Transverse colon (tissue), 4 donors: Measurements from ENCODE around the gene VASH2. TPM values are rescaled to one million over a fixed set of nuclear protein-coding genes. Genes with fewer than 3 reads are reported as not detected.

Experiments
- DNase-seq: peaks from one replicate; pipeline ENCODE4 v3.0.0-alpha.2; 2019
- H3K27ac ChIP-seq, 4 donors: fragments of 200-600 bp; sonication (generic); 2 replicates each; pipeline ENCODE4 v1.5.1; 2016 to 2018; ENCODE audit warnings: inconsistent platforms in 4 of 4
- H3K27me3 ChIP-seq: fragments of 200-600 bp; sonication (generic); 2 replicates; pipeline ENCODE4 v1.5.1; 2017; ENCODE audit warnings: inconsistent platforms
- H3K36me3 ChIP-seq, 4 donors: fragments of 200-600 bp; sonication (generic); 2 replicates each; pipeline ENCODE4 v1.5.1; 2017 to 2019; ENCODE audit warnings: inconsistent platforms in 4 of 4
- H3K4me1 ChIP-seq, 4 donors: fragments of 200-600 bp; sonication (generic); 2 replicates each; pipeline ENCODE4 v1.5.1; 2017 to 2020; ENCODE audit warnings: inconsistent platforms in 4 of 4
- H3K4me3 ChIP-seq, 4 donors: fragments of 200-600 bp; sonication (generic); 1 replicate in 1 of 4; 2 replicates in 3 of 4; pipeline versions ENCODE4 v1.5.1 to v1.6.1; 2017 to 2019; ENCODE audit warnings: inconsistent platforms in 4 of 4
- H3K9me3 ChIP-seq, 2 donors: fragments of 200-600 bp; sonication (generic); 2 replicates each; pipeline ENCODE4 v1.5.1; 2017 to 2019; ENCODE audit warnings: inconsistent platforms in 2 of 2
- EP300 ChIP-seq: sonication (generic); formaldehyde crosslinking; IDR thresholded peaks from one replicate; pipeline ENCODE4 v1.6.1; 2017; ENCODE audit warnings: antibody characterized with exemption, low read depth
- POLR2A ChIP-seq: fragments of 450-650 bp; IDR thresholded peaks from one replicate; pipeline ENCODE4 v1.6.1; 2016; ENCODE audit warnings: antibody characterized with exemption, mild to moderate bottlenecking, moderate library complexity
- POLR2AphosphoS5 ChIP-seq, 3 donors: sonication (generic); formaldehyde crosslinking; IDR thresholded peaks; one replicate each; pipeline ENCODE4 v1.6.1; 2016; ENCODE audit warnings: antibody characterized with exemption in 3 of 3
- WGBS, 2 donors: methylation state at CpG; one replicate each; pipeline ENCODE4 v1.1.5; 2018; ENCODE audit warnings: low coverage in 1 of 2; 5-methylcytosine and 5-hydroxymethylcytosine counted together
- in situ Hi-C, 4 donors: fragments of 200-750 bp; cut with MboI; loops; one replicate each; pipeline versions ENCODE4 v1.15.0 to v1.15.1; 2017; ENCODE audit warnings: low sequenced_read_pairs in 3 of 4, low pct_ligation_motif_present in 1 of 4, low pct_unique_long_range_greater_than_20kb in 1 of 4
- intact Hi-C: fragments of 100-400 bp; cut with DNase I; formaldehyde crosslinking; loops from one replicate; pipeline ENCODE4 v1.15.1; 2023; ENCODE audit warnings: low total_unique reads
- total RNA-seq, 4 donors: library from RNA; depleted of rRNA; stranded (reverse); fragments of >200 nt; gene quantifications; one replicate each; pipeline ENCODE4 v1.1.0, GENCODE V29; 2016
- TF ChIP-seq, protein P1 (sequence below), 5 experiments: fragments of 200-600 bp in 3 of 5; fragments of 450-650 bp in 2 of 5; sonication (generic) in 3 of 5; IDR thresholded peaks; 1 replicate in 2 of 5; 2 replicates in 3 of 5; pipeline ENCODE4 v1.5.1; 2016 to 2017; ENCODE audit warnings: antibody characterized with exemption in 5 of 5, inconsistent platforms in 3 of 5, mild to moderate bottlenecking in 2 of 5, moderate library complexity in 1 of 5

Gene VASH2
- total RNA-seq, 4 donors from 2014 or later: 1.1 to 1.7 TPM; not detected in 2

DNA sequence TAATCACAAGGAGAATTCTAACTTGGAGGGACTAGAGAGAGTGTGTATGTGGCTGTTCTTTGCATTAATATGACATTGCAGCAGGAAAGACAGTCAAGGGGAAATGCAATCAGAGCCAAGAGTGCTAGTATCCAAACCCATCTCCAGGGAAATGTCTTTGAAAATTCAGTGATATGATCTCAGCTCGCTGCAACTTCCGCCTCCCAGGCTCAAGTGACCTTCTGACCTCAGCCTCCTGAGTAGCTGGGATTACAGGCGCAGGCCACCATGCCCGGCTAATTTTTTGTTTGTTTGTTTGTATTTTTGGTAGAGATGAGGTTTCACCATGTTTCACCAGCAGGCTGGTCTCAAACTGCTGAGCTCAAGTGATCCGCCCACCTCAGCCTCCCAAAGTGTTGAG lies 16.3 kb downstream of the VASH2 start:
- in situ Hi-C loops (no loop called here), intact Hi-C loops (no loop called here)
- Histone ChIP-seq H3K4me3 (no peak overlapping the region), H3K27me3 (no peaks in the 10 kb centered on the region), H3K36me3 (no peaks in the 10 kb centered on the region), H3K9me3 (no peaks in the 10 kb centered on the region), H3K4me1 (no peaks in the 10 kb centered on the region), H3K27ac (no peak overlapping the region)
- DNase-seq: no peak
- WGBS, 2 donors: 96% methylated on average over 5 of the region's 5 CpGs; no CpG with 5 or more reads in 1 of the 2 donors
- TF ChIP-seq POLR2A (no peak), POLR2AphosphoS5 (IDR thresholded peaks at IDR 0.05) (no peak), EP300 (no peak)
- TF ChIP-seq, protein P1, sequence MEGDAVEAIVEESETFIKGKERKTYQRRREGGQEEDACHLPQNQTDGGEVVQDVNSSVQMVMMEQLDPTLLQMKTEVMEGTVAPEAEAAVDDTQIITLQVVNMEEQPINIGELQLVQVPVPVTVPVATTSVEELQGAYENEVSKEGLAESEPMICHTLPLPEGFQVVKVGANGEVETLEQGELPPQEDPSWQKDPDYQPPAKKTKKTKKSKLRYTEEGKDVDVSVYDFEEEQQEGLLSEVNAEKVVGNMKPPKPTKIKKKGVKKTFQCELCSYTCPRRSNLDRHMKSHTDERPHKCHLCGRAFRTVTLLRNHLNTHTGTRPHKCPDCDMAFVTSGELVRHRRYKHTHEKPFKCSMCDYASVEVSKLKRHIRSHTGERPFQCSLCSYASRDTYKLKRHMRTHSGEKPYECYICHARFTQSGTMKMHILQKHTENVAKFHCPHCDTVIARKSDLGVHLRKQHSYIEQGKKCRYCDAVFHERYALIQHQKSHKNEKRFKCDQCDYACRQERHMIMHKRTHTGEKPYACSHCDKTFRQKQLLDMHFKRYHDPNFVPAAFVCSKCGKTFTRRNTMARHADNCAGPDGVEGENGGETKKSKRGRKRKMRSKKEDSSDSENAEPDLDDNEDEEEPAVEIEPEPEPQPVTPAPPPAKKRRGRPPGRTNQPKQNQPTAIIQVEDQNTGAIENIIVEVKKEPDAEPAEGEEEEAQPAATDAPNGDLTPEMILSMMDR (IDR thresholded peaks at IDR 0.05): no peak

DNA sequence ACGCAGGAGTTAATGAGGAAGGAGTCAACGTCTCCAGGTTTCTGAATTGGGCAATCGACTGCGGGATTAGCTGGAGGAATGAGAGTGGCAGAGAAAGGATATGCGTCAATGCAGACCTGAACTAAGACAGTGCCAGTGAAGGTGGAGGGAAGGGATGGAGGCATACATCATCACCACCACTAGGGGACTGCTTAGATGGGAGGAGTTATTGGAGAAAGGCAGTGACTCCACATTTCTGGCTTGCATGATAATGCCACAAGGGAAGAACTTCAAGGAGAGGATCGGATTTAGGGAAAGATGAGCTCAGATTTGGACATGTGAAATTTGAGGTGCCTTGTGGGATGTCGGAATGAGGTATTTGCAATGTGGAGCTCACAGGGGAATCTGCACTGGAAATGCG lies 17.5 kb downstream of the VASH2 start:
- Histone ChIP-seq H3K4me1 (no peaks in the 10 kb centered on the region), H3K27me3 (no peaks in the 10 kb centered on the region), H3K27ac (no peak overlapping the region), H3K4me3 (no peak overlapping the region), H3K9me3 (no peaks in the 10 kb centered on the region), H3K36me3 (no peaks in the 10 kb centered on the region)
- TF ChIP-seq, protein P1 (IDR thresholded peaks at IDR 0.05): peak; percentile 16 to 40 (median 24)
- TF ChIP-seq EP300: no peak
- intact Hi-C loops: no loop called here
- in situ Hi-C loops: no loop called here
- WGBS, 2 donors: 83 to 92% methylated on average over 7 to 8 of the region's 8 CpGs
- no peak for DNase-seq

GRCh38 chr1:212968368-212968863 lies 18.1 kb downstream of the VASH2 start:
- H3K27me3 ChIP-seq: no peaks in the 10 kb centered on the region
- no peak overlapping the region for H3K4me3 ChIP-seq
- H3K4me1 ChIP-seq: no peaks in the 10 kb centered on the region
- WGBS, 2 donors: 50% methylated on average over 3 of the region's 3 CpGs; no CpG with 5 or more reads in 1 of the 2 donors
- no peak overlapping the region for H3K27ac ChIP-seq
- DNase-seq: no peak
- intact Hi-C loops (no loop called here), in situ Hi-C loops (no loop called here)
- H3K9me3 ChIP-seq: no peaks in the 10 kb centered on the region
- no peak for TF ChIP-seq EP300
- TF ChIP-seq, protein P1 (IDR thresholded peaks at IDR 0.05): no peak
- TF ChIP-seq POLR2AphosphoS5 (IDR thresholded peaks at IDR 0.05): no peak
- no peak for TF ChIP-seq POLR2A
- H3K36me3 ChIP-seq: no peaks in the 10 kb centered on the region

- TF ChIP-seq POLR2AphosphoS5 (IDR thresholded peaks at IDR 0.05) (no peak), POLR2A (no peak), EP300 (no peak)
- TF ChIP-seq, protein P1 (IDR thresholded peaks at IDR 0.05): no peak
- Histone ChIP-seq H3K27ac (no peak overlapping the region), H3K4me3 (no peak overlapping the region), H3K36me3 (no peaks in the 10 kb centered on the region), H3K9me3 (no peaks in the 10 kb centered on the region), H3K27me3 (no peaks in the 10 kb centered on the region), H3K4me1 (no peaks in the 10 kb centered on the region)
- 94% methylated on average over 4 of the region's 4 CpGs; no CpG with 5 or more reads in 1 of the 2 donors for WGBS, 2 donors
- in situ Hi-C loops (no loop called here), intact Hi-C loops (no loop called here)
- DNase-seq: no peak
Observed at GRCh38 chr1:212970085-212970484, 19.7 kb downstream of the VASH2 start.
